ENCODE measurements around the gene DEXI. TPM values are rescaled to one million over a fixed set of nuclear protein-coding genes. Genes with fewer than 3 reads are reported as not detected.
"Not testable (repeated sequence)": the region's sequence is repeated elsewhere in the genome, so short reads cannot be mapped to it uniquely, and the experiment has no call there.

Gene DEXI
- polyA plus RNA-seq, 6 donors from 2014 or later, result 10.1 to 22.6 (median 15.6) TPM

- ATAC-seq (ENCODE audit: low read depth in 2 of 2) (no peak), DNase-seq (no peak)
- peak overlapping the region; percentile 20 to 90 (median 72) for H3K27ac Mint-ChIP-seq
- peak overlapping the region in 3 of 8 donors; percentile 6 to 29 (median 24) for H3K4me3 Mint-ChIP-seq
- no peaks in the 10 kb centered on the region for H3K27me3 Mint-ChIP-seq
- H3K9me3 Mint-ChIP-seq, result no peaks in the 10 kb centered on the region
- peaks cover 51 to 88% (median 82%) of the 10 kb centered on the region in 3 donors for H3K4me1 Mint-ChIP-seq
- no peaks in the 10 kb centered on the region for H3K36me3 Mint-ChIP-seq
Observed at GRCh38 chr16:10934325-10935107, 7.8 kb downstream of the DEXI start.

GRCh38 chr16:10933865-10934264 lies 8.4 kb downstream of the DEXI start:
- H3K4me1 Mint-ChIP-seq, result peaks cover 44 to 82% (median 76%) of the 10 kb centered on the region in 3 donors
- ATAC-seq (ENCODE audit: low read depth in 2 of 2) (no peak), DNase-seq (no peak)
- H3K36me3 Mint-ChIP-seq, result no peaks in the 10 kb centered on the region
- H3K27me3 Mint-ChIP-seq, result no peaks in the 10 kb centered on the region
- peak overlapping the region in 1 of 8 donors; percentile 24 for H3K4me3 Mint-ChIP-seq
- H3K9me3 Mint-ChIP-seq, result no peaks in the 10 kb centered on the region
- H3K27ac Mint-ChIP-seq, result peak overlapping the region in 4 of 6 donors; percentile 43 to 90 (median 80)

GRCh38 chr16:10932959-10933710 lies 9.1 kb downstream of the DEXI start:
- Mint-ChIP-seq H3K4me3 (peak overlapping the region in 1 of 8 donors; percentile 24), H3K27ac (peak overlapping the region in 5 of 6 donors; percentile 43 to 90 (median 76)), H3K27me3 (no peaks in the 10 kb centered on the region), H3K4me1 (peaks cover 37 to 82% (median 68%) of the 10 kb centered on the region in 3 donors), H3K36me3 (no peaks in the 10 kb centered on the region), H3K9me3 (no peaks in the 10 kb centered on the region)
- ATAC-seq (ENCODE audit: low read depth in 2 of 2) (no peak), DNase-seq (no peak)

GRCh38 chr16:10931977-10932632 lies 10.2 kb downstream of the DEXI start:
- no peaks in the 10 kb centered on the region for H3K9me3 Mint-ChIP-seq
- DNase-seq (no peak), ATAC-seq (ENCODE audit: low read depth in 2 of 2) (no peak)
- no peaks in the 10 kb centered on the region for H3K27me3 Mint-ChIP-seq
- H3K4me1 Mint-ChIP-seq, result peaks cover 33 to 77% (median 58%) of the 10 kb centered on the region in 3 donors
- H3K27ac Mint-ChIP-seq, result peak overlapping the region; percentile 19 to 94 (median 78)
- no peaks in the 10 kb centered on the region for H3K36me3 Mint-ChIP-seq
- peak overlapping the region in 1 of 8 donors; percentile 30 for H3K4me3 Mint-ChIP-seq

GRCh38 chr16:10931134-10931533 lies 11.1 kb downstream of the DEXI start:
- Mint-ChIP-seq H3K36me3 (no peaks in the 10 kb centered on the region), H3K27ac (peak overlapping the region; percentile 84 to 94 (median 86)), H3K9me3 (no peaks in the 10 kb centered on the region)

GRCh38 chr16:10930755-10931093 lies 11.5 kb downstream of the DEXI start:
- ATAC-seq (ENCODE audit: low read depth in 2 of 2) (peak; percentile 24 to 52), DNase-seq (no peak)
- Mint-ChIP-seq H3K4me3 (peak overlapping the region in 2 of 8 donors; percentile 38 to 65), H3K9me3 (no peaks in the 10 kb centered on the region), H3K4me1 (peaks cover 28 to 66% (median 46%) of the 10 kb centered on the region in 3 donors), H3K27me3 (no peaks in the 10 kb centered on the region), H3K36me3 (no peaks in the 10 kb centered on the region), H3K27ac (peak overlapping the region; percentile 20 to 94 (median 86))

More at GRCh38 chr16:10931134-10931533, 11.1 kb downstream of the DEXI start:
- no peak for ATAC-seq (ENCODE audit: low read depth in 2 of 2)
- DNase-seq, result no peak
- H3K27me3 Mint-ChIP-seq, result no peaks in the 10 kb centered on the region
- peak overlapping the region in 3 of 8 donors; percentile 3 to 65 (median 29) for H3K4me3 Mint-ChIP-seq
- peaks cover 30 to 70% (median 51%) of the 10 kb centered on the region in 3 donors for H3K4me1 Mint-ChIP-seq

- peak overlapping the region in 2 of 8 donors; percentile 8 to 61 for H3K4me3 Mint-ChIP-seq
- no peaks in the 10 kb centered on the region for H3K27me3 Mint-ChIP-seq
- H3K36me3 Mint-ChIP-seq, result no peaks in the 10 kb centered on the region
- peaks cover 25 to 63% (median 41%) of the 10 kb centered on the region in 3 donors for H3K4me1 Mint-ChIP-seq
- peak overlapping the region; percentile 76 to 90 (median 88) for H3K27ac Mint-ChIP-seq
- ATAC-seq (ENCODE audit: low read depth in 2 of 2) (peak in 1 of 2 donors; percentile 20), DNase-seq (no peak)
- H3K9me3 Mint-ChIP-seq, result no peaks in the 10 kb centered on the region
Observed at GRCh38 chr16:10929853-10930754, 12.2 kb downstream of the DEXI start.

- peaks cover 25 to 65% (median 47%) of the 10 kb centered on the region in 3 donors for H3K4me1 Mint-ChIP-seq
- peak overlapping the region; percentile 63 to 87 (median 72) for H3K27ac Mint-ChIP-seq
- ATAC-seq (ENCODE audit: low read depth in 2 of 2); DNase-seq; H3K9me3 Mint-ChIP-seq; H3K4me3 Mint-ChIP-seq; H3K27me3 Mint-ChIP-seq; H3K36me3 Mint-ChIP-seq: not testable (repeated sequence)
Observed at GRCh38 chr16:10929097-10929496, 13.2 kb downstream of the DEXI start.

GRCh38 chr16:10927497-10928112 lies 14.7 kb downstream of the DEXI start:
- Mint-ChIP-seq H3K36me3 (peaks cover 4 to 7% of the 10 kb centered on the region in 2 donors), H3K27ac (peak overlapping the region in 5 of 6 donors; percentile 17 to 82 (median 44)), H3K4me3 (peak overlapping the region in 1 of 8 donors; percentile 32), H3K4me1 (peaks cover 26 to 65% (median 41%) of the 10 kb centered on the region in 3 donors), H3K9me3 (no peaks in the 10 kb centered on the region), H3K27me3 (no peaks in the 10 kb centered on the region)
- ATAC-seq (ENCODE audit: low read depth in 2 of 2), result no peak
- no peak for DNase-seq

GRCh38 chr16:10926867-10927266 lies 15.4 kb downstream of the DEXI start:
- Mint-ChIP-seq H3K4me1 (peaks cover 22 to 60% (median 43%) of the 10 kb centered on the region in 3 donors), H3K4me3 (no peak overlapping the region), H3K27ac (peak overlapping the region in 3 of 6 donors; percentile 21 to 82 (median 62)), H3K9me3 (no peaks in the 10 kb centered on the region), H3K27me3 (no peaks in the 10 kb centered on the region), H3K36me3 (peaks cover 4 to 7% of the 10 kb centered on the region in 2 donors)
- ATAC-seq (ENCODE audit: low read depth in 2 of 2), result no peak
- DNase-seq, result no peak

- Mint-ChIP-seq H3K4me3 (no peak overlapping the region), H3K27ac (peak overlapping the region in 2 of 6 donors; percentile 66 to 76), H3K9me3 (no peaks in the 10 kb centered on the region), H3K27me3 (no peaks in the 10 kb centered on the region), H3K36me3 (peaks cover 4 to 7% of the 10 kb centered on the region in 2 donors), H3K4me1 (peaks cover 26 to 56% (median 36%) of the 10 kb centered on the region in 3 donors)
- ATAC-seq (ENCODE audit: low read depth in 2 of 2) (no peak), DNase-seq (no peak)
Observed at GRCh38 chr16:10926094-10926493, 16.2 kb downstream of the DEXI start.

GRCh38 chr16:10925285-10925684 lies 17.0 kb downstream of the DEXI start:
- ATAC-seq (ENCODE audit: low read depth in 2 of 2); DNase-seq; H3K27me3 Mint-ChIP-seq; H3K36me3 Mint-ChIP-seq; H3K9me3 Mint-ChIP-seq: not testable (repeated sequence)
- peak overlapping the region in 1 of 8 donors; percentile 56 for H3K4me3 Mint-ChIP-seq
- H3K27ac Mint-ChIP-seq, result peak overlapping the region in 3 of 6 donors; percentile 29 to 96 (median 66)
- H3K4me1 Mint-ChIP-seq, result peaks cover 22 to 55% (median 31%) of the 10 kb centered on the region in 3 donors
